Activated CD8-positive, alpha-beta T cell treated with anti-CD3 and anti-CD28 coated beads for 36 hours (primary cell): Measurements from ENCODE around the gene SERBP1. TPM values are rescaled to one million over a fixed set of nuclear protein-coding genes. Genes with fewer than 3 reads are reported as not detected.

ENCODE experiments used
- ATAC-seq: fragments of 200-7000 bp; cut with Tn5 transposase; one replicate; pipeline ENCODE4 v1.10.0; 2021; ENCODE audit warnings: mild to moderate bottlenecking, moderate library complexity
- CTCF ChIA-PET: fragments of 350-600 bp; sonication (Branson Sonifier 250); formaldehyde crosslinking; loops from one replicate; lab custom pipeline; 2021; ENCODE audit warnings: antibody characterized with exemption; lab: Charles Lee
- POLR2A ChIA-PET: fragments of 350-600 bp; sonication (Branson Sonifier 250); formaldehyde crosslinking; loops from one replicate; lab custom pipeline; 2021; ENCODE audit warnings: antibody characterized with exemption; lab: Charles Lee
- DNase-seq: peaks from one replicate; pipeline ENCODE4 v3.0.0-alpha.2; 2020
- H3K27ac Mint-ChIP-seq: one replicate; pipeline ENCODE4 v1.8.0; 2021; ENCODE audit warnings: mild to moderate bottlenecking, mixed read lengths
- H3K27me3 Mint-ChIP-seq: one replicate; pipeline ENCODE4 v1.8.0; 2021; ENCODE audit warnings: mixed read lengths
- H3K36me3 Mint-ChIP-seq: one replicate; pipeline ENCODE4 v1.8.0; 2021; ENCODE audit warnings: low read depth, mixed read lengths
- H3K4me1 Mint-ChIP-seq: one replicate; pipeline ENCODE4 v1.8.0; 2021; ENCODE audit warnings: low read depth, mixed read lengths
- H3K4me3 Mint-ChIP-seq: one replicate; pipeline ENCODE4 v1.8.0; 2021; ENCODE audit warnings: mild to moderate bottlenecking, moderate library complexity, mixed read lengths
- H3K9me3 Mint-ChIP-seq: one replicate; pipeline ENCODE4 v1.8.0; 2021; ENCODE audit warnings: mixed read lengths
- CTCF ChIP-seq: fragments of 200-600 bp; IDR thresholded peaks from one replicate; pipeline ENCODE4 v1.8.0; 2022; ENCODE audit warnings: antibody characterized with exemption, mild to moderate bottlenecking
- intact Hi-C: fragments of 100-400 bp; cut with micrococcal nuclease; formaldehyde crosslinking; loops from one replicate; pipeline ENCODE4 v1.10.0; 2022
- total RNA-seq, 2 experiments: library from RNA; stranded (reverse); gene quantifications; one replicate each; pipeline ENCODE4 v1.2.3, GENCODE V29; 2021

The SERBP1 gene
- total RNA-seq, 2 experiments from 2014 or later = 476 to 491 TPM

DNA sequence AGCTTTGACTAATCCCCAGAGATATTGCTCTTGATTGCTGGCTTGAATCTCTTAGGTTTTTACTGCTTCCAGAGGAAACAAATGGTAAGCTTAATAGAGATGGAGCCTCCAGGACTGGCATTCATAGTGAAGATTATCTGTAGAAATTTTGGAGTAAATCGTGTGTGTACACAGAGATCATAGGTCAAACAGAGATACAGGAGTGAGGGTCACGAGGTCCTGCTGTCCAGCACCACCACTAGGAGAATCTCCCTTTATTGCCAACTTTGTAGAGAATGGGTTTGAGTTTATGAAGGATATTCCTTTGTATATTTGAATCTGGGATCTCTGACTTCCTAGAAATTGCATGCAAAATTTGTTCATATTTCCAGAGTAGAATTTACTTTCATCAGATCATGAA lies 7.8 kb upstream of the SERBP1 start:
- POLR2A ChIA-PET = interaction anchor here (1.4 kb wide), 1 partner anchor 9 kb away, joined by 5 read pairs; no protein-coding TSS in a partner anchor
- no peak overlapping the region for H3K27ac Mint-ChIP-seq

DNA sequence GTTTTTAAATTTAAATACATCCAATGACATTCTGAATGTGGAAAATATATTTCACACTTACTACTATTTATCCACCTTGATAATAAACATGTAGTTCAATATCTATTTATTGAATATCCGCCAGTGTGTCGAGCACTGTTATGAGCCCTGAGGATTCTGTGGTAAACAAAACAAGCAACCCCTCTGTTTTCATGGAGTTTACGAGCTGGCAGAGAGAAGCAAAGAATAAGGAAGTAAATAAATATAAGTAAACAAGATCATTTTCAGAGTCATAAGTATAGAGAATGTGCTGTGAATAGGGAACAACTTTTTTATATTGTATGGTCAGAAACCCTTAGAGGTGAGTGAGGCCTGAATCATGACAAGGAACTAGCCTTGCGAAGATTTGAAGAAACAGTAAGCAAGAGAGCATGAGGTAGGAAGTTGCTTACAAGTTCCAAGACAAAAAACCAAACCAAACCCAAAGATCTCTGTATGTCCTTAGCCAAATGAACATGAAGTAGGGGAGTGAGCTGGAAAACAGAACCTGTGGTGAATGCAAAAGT lies 6.4 kb upstream of the SERBP1 start:
- intact Hi-C loops = no loop called here
- H3K27me3 Mint-ChIP-seq = no peaks in the 10 kb centered on the region
- ChIA-PET POLR2A (interaction anchor here (0.6 to 1.4 kb wide), 3 partner anchors 8 to 53 kb away, joined by 3 to 5 read pairs (median 4); no protein-coding TSS in a partner anchor), CTCF (interaction anchor here (1.3 to 1.9 kb wide), 2 partner anchors 64 to 222 kb away, joined by 3 to 7 read pairs; no protein-coding TSS in a partner anchor)
- TF ChIP-seq CTCF = no peak
- H3K36me3 Mint-ChIP-seq = no peaks in the 10 kb centered on the region
- peaks cover 35% of the 10 kb centered on the region for H3K4me1 Mint-ChIP-seq
- no peaks in the 10 kb centered on the region for H3K9me3 Mint-ChIP-seq
- no peak for DNase-seq
- ATAC-seq = no peak
- H3K27ac Mint-ChIP-seq = no peak overlapping the region
- no peak overlapping the region for H3K4me3 Mint-ChIP-seq

More for the DNA sequence above, 7.8 kb upstream of the SERBP1 start:
- Mint-ChIP-seq H3K4me3 (no peak overlapping the region), H3K27me3 (no peaks in the 10 kb centered on the region), H3K9me3 (no peaks in the 10 kb centered on the region), H3K36me3 (no peaks in the 10 kb centered on the region), H3K4me1 (peaks cover 33% of the 10 kb centered on the region)
- ATAC-seq (no peak), DNase-seq (no peak)
- no peak for TF ChIP-seq CTCF
- CTCF ChIA-PET = interaction anchor here (0.6 to 1.9 kb wide), 2 partner anchors 224 to 418 kb away, joined by 3 to 7 read pairs; no protein-coding TSS in a partner anchor
- intact Hi-C loops = no loop called here

GRCh38 chr1:67434491-67434890 lies 4.3 kb upstream of the SERBP1 start:
- ChIA-PET CTCF (no interaction called here), POLR2A (no interaction called here)
- peaks cover 28% of the 10 kb centered on the region for H3K4me1 Mint-ChIP-seq
- peaks cover 9% of the 10 kb centered on the region for H3K36me3 Mint-ChIP-seq
- TF ChIP-seq CTCF = no peak
- intact Hi-C loops = no loop called here
- H3K4me3 Mint-ChIP-seq = no peak overlapping the region
- DNase-seq (no peak), ATAC-seq (no peak)
- no peaks in the 10 kb centered on the region for H3K9me3 Mint-ChIP-seq
- no peaks in the 10 kb centered on the region for H3K27me3 Mint-ChIP-seq
- no peak overlapping the region for H3K27ac Mint-ChIP-seq

GRCh38 chr1:67433837-67434236 lies 3.6 kb upstream of the SERBP1 start:
- ChIA-PET CTCF (no interaction called here), POLR2A (no interaction called here)
- no peaks in the 10 kb centered on the region for H3K27me3 Mint-ChIP-seq
- intact Hi-C loops = no loop called here
- no peak for ATAC-seq
- H3K36me3 Mint-ChIP-seq = peaks cover 15% of the 10 kb centered on the region
- peak overlapping the region; percentile 46 for H3K27ac Mint-ChIP-seq
- TF ChIP-seq CTCF = no peak
- H3K9me3 Mint-ChIP-seq = no peaks in the 10 kb centered on the region
- no peak overlapping the region for H3K4me3 Mint-ChIP-seq
- DNase-seq = no peak
- peaks cover 28% of the 10 kb centered on the region for H3K4me1 Mint-ChIP-seq

DNA sequence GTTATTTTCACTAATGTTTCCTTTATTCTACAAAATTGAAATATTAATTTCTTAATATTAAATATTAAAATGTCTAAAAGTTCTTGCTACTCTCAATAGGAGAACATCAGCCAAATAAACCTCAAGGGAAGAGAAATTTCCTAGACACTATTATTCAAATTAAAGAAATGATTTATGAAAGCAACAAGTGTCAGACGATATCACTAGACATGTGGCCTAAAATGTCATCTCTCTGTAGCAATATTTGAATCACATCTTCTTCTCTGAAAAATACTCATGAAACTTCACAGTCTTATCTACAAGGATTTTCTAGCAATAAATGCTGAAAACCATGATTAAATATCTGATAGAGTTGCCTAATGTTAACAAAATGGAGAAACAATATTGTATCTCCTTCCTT lies 2.5 kb upstream of the SERBP1 start:
- intact Hi-C loops = no loop called here
- Mint-ChIP-seq H3K4me3 (no peak overlapping the region), H3K27ac (peak overlapping the region; percentile 46), H3K9me3 (no peaks in the 10 kb centered on the region), H3K27me3 (no peaks in the 10 kb centered on the region), H3K36me3 (peaks cover 26% of the 10 kb centered on the region), H3K4me1 (peaks cover 28% of the 10 kb centered on the region)
- ChIA-PET POLR2A (interaction anchor here (0.6 to 7.8 kb wide), 11 partner anchors 8 to 503 kb away, joined by 3 to 172 read pairs (median 3); no protein-coding TSS in a partner anchor), CTCF (interaction anchor here (0.7 to 3.2 kb wide), 6 partner anchors 9 to 289 kb away, joined by 3 to 21 read pairs (median 8); no protein-coding TSS in a partner anchor)
- TF ChIP-seq CTCF = no peak
- DNase-seq (no peak), ATAC-seq (no peak)
